A549 (cell line): ENCODE results near the gene UBE2E2. TPM values are rescaled to one million over a fixed set of nuclear protein-coding genes. Genes with fewer than 3 reads are reported as not detected.

Experiments used
- ATAC-seq, 2 experiments: fragments of 200-7000 bp in 1 of 2; fragments of >200 bp in 1 of 2; cut with Nextera tagmentation in 1 of 2; cut with Tn5 transposase in 1 of 2; 3 replicates each; pipeline versions ENCODE4 v1.8.0 to v1.9.1; 2018 to 2020; ENCODE audit warnings: mild to moderate bottlenecking in 1 of 2, moderate library complexity in 1 of 2
- CTCF ChIA-PET: fragments of 300-600 bp; sonication (Branson Sonifier 250); formaldehyde crosslinking; extraction: SDS; loops from one replicate; lab custom pipeline; 2021; ENCODE audit warnings: antibody characterized with exemption, inconsistent platforms; lab: Yijun Ruan, JAX
- POLR2A ChIA-PET: fragments of 350-600 bp; formaldehyde crosslinking; extraction: SDS; loops from one replicate; lab custom pipeline; 2021; ENCODE audit warnings: antibody characterized with exemption, inconsistent platforms; lab: Yijun Ruan, JAX
- DNase-seq, 2 experiments: peaks; one replicate each; pipeline versions ENCODE4 v3.0.0 to v3.0.0-alpha.2; 2011 to 2016; ENCODE audit warnings: low read depth in 1 of 2, low spot score in 1 of 2
- FAIRE-seq: peaks from 2 replicates; lab custom pipeline; 2011; peaks lifted over from hg19 to GRCh38; lab: Jason Lieb, UNC
- H3K27ac ChIP-seq, 2 experiments: fragments of >200 bp; sonication (Bioruptor Twin); formaldehyde crosslinking; 3 replicates each; pipeline ENCODE4 v1.5.1; 2016 to 2017
- H3K4me1 ChIP-seq: fragments of >200 bp; sonication (Bioruptor Twin); formaldehyde crosslinking; 3 replicates; pipeline ENCODE4 v1.6.1; 2016
- H3K4me2 ChIP-seq: fragments of >200 bp; sonication (Bioruptor Twin); formaldehyde crosslinking; 3 replicates; pipeline ENCODE4 v1.6.1; 2016
- H3K4me3 ChIP-seq: fragments of >200 bp; sonication (Bioruptor Twin); formaldehyde crosslinking; 3 replicates; pipeline ENCODE4 v1.5.1; 2016
- H3K9me3 ChIP-seq: fragments of >200 bp; sonication (Bioruptor Twin); formaldehyde crosslinking; 3 replicates; pipeline ENCODE4 v1.6.1; 2016
- BCL3 ChIP-seq: fragments of >200 bp; sonication (Bioruptor Twin); formaldehyde crosslinking; IDR thresholded peaks from 3 replicates; pipeline ENCODE4 v1.6.1; 2016
- BHLHE40 ChIP-seq: IDR thresholded peaks from 2 replicates; pipeline ENCODE4 v1.6.1; 2012; ENCODE audit warnings: low read depth, low read length, inconsistent platforms
- CBX8 ChIP-seq: fragments of 200-600 bp; sonication (generic); IDR thresholded peaks from 2 replicates; pipeline ENCODE4 v1.6.1; 2016
- CEBPB ChIP-seq, 2 experiments: fragments of >200 bp in 1 of 2; sonication (Bioruptor Twin) in 1 of 2; formaldehyde crosslinking in 1 of 2; IDR thresholded peaks; 2 replicates each; pipeline ENCODE4 v1.6.1; 2012 to 2016
- CTCF ChIP-seq: fragments of >200 bp; sonication (Bioruptor Twin); formaldehyde crosslinking; IDR thresholded peaks from 3 replicates; pipeline ENCODE4 v1.5.1; 2016
- EHMT2 ChIP-seq: fragments of 200-600 bp; sonication (generic); IDR thresholded peaks from 2 replicates; pipeline ENCODE4 v1.6.1; 2016; ENCODE audit warnings: antibody characterized with exemption, low read depth, mild to moderate bottlenecking, moderate library complexity
- ELK1 ChIP-seq: fragments of 150-350 bp; IDR thresholded peaks from 2 replicates; pipeline ENCODE4 v1.6.1; 2014; ENCODE audit warnings: low read depth, mild to moderate bottlenecking, low read length
- ESRRA ChIP-seq: fragments of 150-350 bp; IDR thresholded peaks from 2 replicates; pipeline ENCODE4 v1.6.1; 2014; ENCODE audit warnings: mild to moderate bottlenecking, low read length, borderline replicate concordance
- GATA3 ChIP-seq: IDR thresholded peaks from 2 replicates; pipeline ENCODE4 v1.6.1; 2012; ENCODE audit warnings: borderline replicate concordance
- HOXB13 ChIP-seq: fragments of 250-450 bp; sonication (Bioruptor Pico); IDR thresholded peaks from 2 replicates; pipeline ENCODE4 v1.5.0; 2020; ENCODE audit warnings: low read depth, mild to moderate bottlenecking, moderate library complexity
- HOXB5 ChIP-seq: fragments of 250-450 bp; sonication (Bioruptor Pico); IDR thresholded peaks from 2 replicates; pipeline ENCODE4 v1.5.0; 2020; ENCODE audit warnings: mild to moderate bottlenecking, moderate library complexity
- JUNB ChIP-seq: fragments of >200 bp; sonication (Bioruptor Twin); formaldehyde crosslinking; IDR thresholded peaks from 2 replicates; pipeline ENCODE4 v1.6.1; 2016
- KDM5A ChIP-seq: fragments of 200-600 bp; sonication (generic); IDR thresholded peaks from 2 replicates; pipeline ENCODE4 v1.6.1; 2016; ENCODE audit warnings: antibody characterized with exemption, mild to moderate bottlenecking
- NPAS2 ChIP-seq: fragments of 250-450 bp; sonication (Bioruptor Pico); IDR thresholded peaks from 2 replicates; pipeline ENCODE4 v1.8.0; 2022; ENCODE audit warnings: mild to moderate bottlenecking, moderate library complexity, borderline replicate concordance
- PHF8 ChIP-seq: fragments of 200-600 bp; sonication (generic); IDR thresholded peaks from 2 replicates; pipeline ENCODE4 v1.6.1; 2016; ENCODE audit warnings: low read depth, mild to moderate bottlenecking, antibody characterized with exemption, moderate library complexity, borderline replicate concordance
- RARB ChIP-seq: fragments of 250-450 bp; sonication (Bioruptor Pico); IDR thresholded peaks from 2 replicates; pipeline ENCODE4 v1.8.0; 2021; ENCODE audit warnings: mild to moderate bottlenecking, moderate library complexity
- RNF2 ChIP-seq: fragments of 200-600 bp; sonication (generic); IDR thresholded peaks from 2 replicates; pipeline ENCODE4 v1.6.1; 2016; ENCODE audit warnings: low read depth, mild to moderate bottlenecking, antibody characterized with exemption, moderate library complexity, borderline replicate concordance
- TP53 ChIP-seq: fragments of 250-450 bp; sonication (Bioruptor Pico); IDR thresholded peaks from 2 replicates; pipeline ENCODE4 v1.5.0; 2021; ENCODE audit warnings: mild to moderate bottlenecking, moderate library complexity
- ZC3H11A ChIP-seq: fragments of 450-650 bp; IDR thresholded peaks from 2 replicates; pipeline ENCODE4 v1.6.1; 2014; ENCODE audit warnings: antibody characterized with exemption, mild to moderate bottlenecking
- WGBS: methylation state at CpG from one replicate; pipeline ENCODE4 v1.1.6; 2017; ENCODE audit errors: missing lambda C conversion rate; 5-methylcytosine and 5-hydroxymethylcytosine counted together
- polyA plus RNA-seq, 4 experiments: library from polyadenylated mRNA; depleted of rRNA in 3 of 4; stranded (reverse); fragments of >200 nt; fragmentation: RNase III in 1 of 4; extraction: RNeasy Plus Mini Kit Qiagen cat#74134 plus additional on column Dnase treatment in 1 of 4; gene quantifications; 2 replicates in 3 of 4; 3 replicates in 1 of 4; pipeline ENCODE4 v1.2.3, GENCODE V29; 2011 to 2017
- TF ChIP-seq, protein P1 (sequence below): fragments of 250-450 bp; sonication (Bioruptor Pico); IDR thresholded peaks from 2 replicates; pipeline ENCODE4 v1.5.0; 2020; ENCODE audit warnings: low read depth, mild to moderate bottlenecking, moderate library complexity
- TF ChIP-seq, protein P2 (sequence below): IDR thresholded peaks from 2 replicates; pipeline ENCODE4 v1.6.1; 2012; ENCODE audit warnings: low read depth, borderline replicate concordance
- TF ChIP-seq, protein P3 (sequence below): IDR thresholded peaks from 2 replicates; pipeline ENCODE4 v1.6.1; 2012

The UBE2E2 gene
- polyA plus RNA-seq, 2 of the 4 experiments (the other 2 are of a cell fraction): 28.3 to 56.1 TPM

- 71% methylated on average over 2 of the region's 2 CpGs for WGBS
- Histone ChIP-seq H3K27ac (no peak overlapping the region), H3K9me3 (no peaks in the 10 kb centered on the region), H3K4me3 (no peak overlapping the region), H3K4me1 (peaks cover 4% of the 10 kb centered on the region; the same call in 1 of the 3 replicates), H3K4me2 (no peak overlapping the region)
- TF ChIP-seq TP53 (no peak), NPAS2 (CRISPR knock-in tag) (no peak), EHMT2 (no peak), ZC3H11A (no peak), CBX8 (no peak), CEBPB (IDR thresholded peaks at IDR 0.05) (no peak), RNF2 (no peak), RARB (CRISPR knock-in tag) (no peak), CTCF (no peak), PHF8 (no peak), ESRRA (no peak), ELK1 (no peak)
- FAIRE-seq (no peak), DNase-seq (no peak), ATAC-seq (no peak)
- CTCF ChIA-PET: interaction anchor here (1.4 kb wide), 1 partner anchor 10 kb away, joined by 3 read pairs; no protein-coding TSS in a partner anchor
- POLR2A ChIA-PET: no interaction called here
Measured at GRCh38 chr3:23430781-23431398, 227.8 kb downstream of the UBE2E2 start.

DNA sequence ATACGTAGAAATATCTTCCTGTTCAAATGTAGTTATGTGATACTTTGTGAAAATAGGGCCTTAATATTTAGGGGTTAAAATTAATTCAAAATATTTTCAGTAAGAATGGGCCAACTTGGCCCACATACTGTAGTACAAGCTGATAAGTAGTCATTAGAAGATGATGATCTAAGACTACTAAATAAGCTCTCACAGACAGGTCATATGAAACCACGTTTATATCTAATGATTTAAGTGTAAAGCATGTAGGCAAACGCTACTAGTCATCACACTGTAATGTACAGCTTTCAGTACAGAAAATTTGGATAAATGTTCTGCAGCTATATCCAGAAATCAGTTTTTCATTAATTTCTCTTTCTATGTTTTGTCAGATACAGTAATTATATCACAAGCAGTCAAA lies 228.6 kb downstream of the UBE2E2 start:
- TF ChIP-seq ZC3H11A (no peak), TP53 (no peak), GATA3 (no peak), BCL3 (no peak), JUNB (no peak), KDM5A (no peak), HOXB5 (CRISPR knock-in tag) (no peak), NPAS2 (CRISPR knock-in tag) (no peak), HOXB13 (CRISPR knock-in tag) (no peak), CEBPB (IDR thresholded peaks at IDR 0.05) (no peak), BHLHE40 (no peak)
- TF ChIP-seq, protein P1, sequence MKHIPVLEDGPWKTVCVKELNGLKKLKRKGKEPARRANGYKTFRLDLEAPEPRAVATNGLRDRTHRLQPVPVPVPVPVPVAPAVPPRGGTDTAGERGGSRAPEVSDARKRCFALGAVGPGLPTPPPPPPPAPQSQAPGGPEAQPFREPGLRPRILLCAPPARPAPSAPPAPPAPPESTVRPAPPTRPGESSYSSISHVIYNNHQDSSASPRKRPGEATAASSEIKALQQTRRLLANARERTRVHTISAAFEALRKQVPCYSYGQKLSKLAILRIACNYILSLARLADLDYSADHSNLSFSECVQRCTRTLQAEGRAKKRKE (CRISPR knock-in tag): no peak
- TF ChIP-seq, protein P2, sequence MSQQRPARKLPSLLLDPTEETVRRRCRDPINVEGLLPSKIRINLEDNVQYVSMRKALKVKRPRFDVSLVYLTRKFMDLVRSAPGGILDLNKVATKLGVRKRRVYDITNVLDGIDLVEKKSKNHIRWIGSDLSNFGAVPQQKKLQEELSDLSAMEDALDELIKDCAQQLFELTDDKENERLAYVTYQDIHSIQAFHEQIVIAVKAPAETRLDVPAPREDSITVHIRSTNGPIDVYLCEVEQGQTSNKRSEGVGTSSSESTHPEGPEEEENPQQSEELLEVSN: no peak
- TF ChIP-seq, protein P3, sequence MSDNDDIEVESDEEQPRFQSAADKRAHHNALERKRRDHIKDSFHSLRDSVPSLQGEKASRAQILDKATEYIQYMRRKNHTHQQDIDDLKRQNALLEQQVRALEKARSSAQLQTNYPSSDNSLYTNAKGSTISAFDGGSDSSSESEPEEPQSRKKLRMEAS: no peak
- TF ChIP-seq, all 56 proteins: peak for 0
- ChIA-PET POLR2A (no interaction called here), CTCF (interaction anchor here (1.4 kb wide), 1 partner anchor 10 kb away, joined by 3 read pairs; no protein-coding TSS in a partner anchor)
- Histone ChIP-seq H3K27ac (no peak overlapping the region), H3K4me2 (no peak overlapping the region), H3K4me3 (no peak overlapping the region), H3K4me1 (peaks cover 4% of the 10 kb centered on the region; the same call in 1 of the 3 replicates), H3K9me3 (no peaks in the 10 kb centered on the region)
- 70% methylated on average over 3 of the region's 3 CpGs for WGBS
- FAIRE-seq: no peak
- DNase-seq: no peak
- ATAC-seq: no peak
